WERI-Rb-1 (cell line): ENCODE measurements around the gene SEC14L3.
A peak's percentile ranks its signal among the peaks of the same experiment; 100 is the strongest.

Experiments
- DNase-seq: peaks from one replicate; pipeline ENCODE4 v3.0.0-alpha.2; 2020
- H3K27ac ChIP-seq: fragments of 250-450 bp; sonication (Bioruptor Pico); 2 replicates; pipeline ENCODE4 v1.5.1; 2020; ENCODE audit warnings: mild to moderate bottlenecking, moderate library complexity
- H3K27me3 ChIP-seq: fragments of 250-450 bp; sonication (Bioruptor Pico); 2 replicates; pipeline ENCODE4 v1.5.1; 2021; ENCODE audit warnings: mild to moderate bottlenecking, low read depth, moderate library complexity; ENCODE audit not compliant: insufficient read depth, severe bottlenecking
- H3K36me3 ChIP-seq: fragments of 250-450 bp; sonication (Bioruptor Pico); 2 replicates; pipeline ENCODE4 v1.5.1; 2020; ENCODE audit warnings: mild to moderate bottlenecking, moderate library complexity
- H3K4me3 ChIP-seq: 2 replicates; pipeline ENCODE4 v1.5.1; 2011; ENCODE audit warnings: low read depth, mild to moderate bottlenecking, control low read depth, low read length
- H3K9me3 ChIP-seq: fragments of 250-450 bp; sonication (Bioruptor Pico); 2 replicates; pipeline ENCODE4 v1.5.1; 2021; ENCODE audit warnings: mild to moderate bottlenecking, moderate library complexity; ENCODE audit not compliant: severe bottlenecking
- CTCF ChIP-seq: IDR thresholded peaks from 2 replicates; pipeline ENCODE4 v1.5.1; 2011; ENCODE audit warnings: low read depth, mild to moderate bottlenecking, control low read depth, inconsistent platforms, low read length

The SEC14L3 gene

DNA sequence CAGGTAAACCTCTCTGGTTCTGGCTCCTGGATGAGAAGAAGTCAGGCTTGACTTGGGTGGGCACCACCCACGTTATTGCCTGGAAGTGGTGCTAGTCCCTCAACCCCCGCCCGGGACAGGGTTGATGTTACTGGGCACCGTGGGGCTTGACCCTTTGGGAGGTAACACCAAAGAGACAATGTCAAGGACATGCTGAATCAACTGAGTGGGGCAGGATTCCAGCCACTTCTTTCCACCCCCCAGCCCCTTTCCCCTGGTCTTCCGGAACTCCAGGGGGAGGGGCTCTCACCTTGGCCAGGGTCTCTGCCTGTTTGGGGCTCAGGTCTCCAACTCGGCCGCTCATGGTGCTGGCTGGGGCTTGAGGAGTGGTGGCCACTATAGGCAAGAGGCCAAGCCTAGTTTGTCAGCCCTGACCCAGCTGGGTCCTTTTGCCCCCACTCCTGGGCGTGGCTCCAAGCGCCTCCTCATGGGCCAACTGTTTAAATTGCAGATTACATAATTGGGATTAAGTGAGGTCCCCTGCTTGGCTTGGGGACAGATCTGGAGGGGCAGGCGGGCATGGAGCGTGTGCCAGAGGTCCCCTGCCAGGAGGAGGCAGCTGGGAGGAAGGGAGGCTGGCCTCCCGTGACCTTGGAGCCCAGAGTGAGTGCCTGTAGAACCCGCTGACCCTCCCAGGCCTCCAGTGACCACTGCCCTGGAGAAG, at the start of gene SEC14L3:
Gene SEC14L3, minus strand, starts transcription at position 402 of the 703 bp plus-strand sequence. Its CDS starts 59 bp downstream, at position 343.
- Histone ChIP-seq H3K27me3 (no peaks in the 10 kb centered on the region), H3K27ac (no peak within 1 kb of the TSS), H3K36me3 (no peaks in the 10 kb centered on the region), H3K9me3 (no peaks in the 10 kb centered on the region), H3K4me3 (no peak within 1 kb of the TSS)
- no peak for DNase-seq
- no peak for TF ChIP-seq CTCF

DNA sequence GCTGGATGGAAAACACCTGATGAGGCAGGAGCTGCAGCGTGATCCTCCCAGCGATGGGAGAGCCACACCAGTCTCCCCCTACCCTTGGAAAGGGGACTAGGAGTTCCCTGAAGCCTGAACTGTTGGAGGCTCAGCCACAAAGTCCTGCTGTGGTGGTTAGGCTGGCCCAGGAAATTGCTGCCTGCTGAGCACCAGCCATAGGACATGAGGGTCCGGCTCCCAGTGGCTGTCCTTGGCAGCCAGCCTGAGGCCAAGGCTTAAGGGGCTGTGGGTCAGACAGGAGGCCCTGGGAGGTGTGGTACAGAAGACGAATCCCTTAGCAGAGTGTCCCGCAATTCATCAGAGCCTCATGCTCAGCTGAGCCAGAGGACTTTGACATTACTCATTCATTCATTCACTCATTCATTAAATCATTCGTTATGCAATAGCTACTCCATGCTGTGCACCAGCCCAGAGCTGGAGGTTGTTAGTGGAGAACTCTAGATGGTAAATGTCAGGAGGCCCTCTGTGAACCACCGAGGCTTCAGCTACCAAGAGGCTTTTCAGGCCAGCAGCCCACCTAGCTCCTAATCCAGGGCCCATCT, 48.1 kb upstream of the SEC14L3 start:
- H3K4me3 ChIP-seq, result no peak overlapping the region
- no peaks in the 10 kb centered on the region for H3K36me3 ChIP-seq
- H3K27me3 ChIP-seq, result no peaks in the 10 kb centered on the region
- peak overlapping the region; percentile 60 for H3K27ac ChIP-seq
- no peak for TF ChIP-seq CTCF
- H3K9me3 ChIP-seq, result no peaks in the 10 kb centered on the region
- peak; percentile 56 for DNase-seq

GRCh38 chr22:30516731-30517130, 44.9 kb upstream of the SEC14L3 start:
- no peak for TF ChIP-seq CTCF
- Histone ChIP-seq H3K9me3 (no peaks in the 10 kb centered on the region), H3K36me3 (no peaks in the 10 kb centered on the region), H3K27ac (no peak overlapping the region), H3K27me3 (no peaks in the 10 kb centered on the region), H3K4me3 (no peak overlapping the region)
- DNase-seq, result no peak

DNA sequence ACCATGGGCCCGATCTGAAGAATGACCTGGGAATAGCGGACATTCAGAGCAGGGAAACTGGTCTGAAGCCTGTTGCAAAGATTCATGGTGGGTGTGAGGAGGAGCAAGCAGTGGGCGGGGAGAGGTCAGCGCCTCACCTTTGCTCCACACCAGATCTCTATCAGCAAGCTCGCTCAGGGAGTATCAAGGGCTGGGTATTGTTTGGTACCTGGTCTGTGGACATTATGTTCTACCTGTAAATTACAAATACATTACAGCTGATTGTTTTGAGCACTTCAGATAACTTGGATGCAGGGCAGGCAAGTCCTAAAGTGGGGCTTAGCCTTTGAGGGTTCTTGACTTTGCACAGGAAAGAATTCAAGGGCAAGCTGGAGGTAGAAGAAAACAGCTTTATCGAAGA, 44.5 kb upstream of the SEC14L3 start:
- Histone ChIP-seq H3K9me3 (no peaks in the 10 kb centered on the region), H3K36me3 (no peaks in the 10 kb centered on the region), H3K4me3 (no peak overlapping the region), H3K27me3 (no peaks in the 10 kb centered on the region), H3K27ac (no peak overlapping the region)
- TF ChIP-seq CTCF, result no peak
- DNase-seq, result no peak

DNA sequence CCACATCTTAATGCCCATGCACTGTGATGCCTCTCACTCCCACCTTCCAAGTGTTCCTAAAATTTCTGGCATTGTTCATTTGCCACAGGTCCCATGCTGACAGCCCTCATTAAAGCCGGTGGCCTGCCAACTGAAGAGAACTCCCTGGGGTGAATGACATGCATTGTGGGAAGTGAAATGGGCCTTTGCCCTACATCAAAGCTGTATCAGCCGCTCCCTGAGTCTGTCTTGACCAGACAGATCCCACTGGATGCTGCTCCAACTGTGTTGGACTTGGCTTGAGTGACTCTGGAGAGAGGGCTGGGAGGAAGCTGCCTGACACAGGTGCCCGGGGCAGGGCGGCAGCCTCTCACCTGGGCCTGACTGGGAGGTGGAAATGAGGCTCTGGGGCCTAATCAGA, 42.4 kb upstream of the SEC14L3 start:
- H3K27ac ChIP-seq, result no peak overlapping the region
- no peaks in the 10 kb centered on the region for H3K27me3 ChIP-seq
- H3K4me3 ChIP-seq, result no peak overlapping the region
- H3K36me3 ChIP-seq, result no peaks in the 10 kb centered on the region
- TF ChIP-seq CTCF, result no peak
- no peaks in the 10 kb centered on the region for H3K9me3 ChIP-seq
- DNase-seq, result no peak
